Measurements from ENCODE around the gene GAREM1.

DNA sequence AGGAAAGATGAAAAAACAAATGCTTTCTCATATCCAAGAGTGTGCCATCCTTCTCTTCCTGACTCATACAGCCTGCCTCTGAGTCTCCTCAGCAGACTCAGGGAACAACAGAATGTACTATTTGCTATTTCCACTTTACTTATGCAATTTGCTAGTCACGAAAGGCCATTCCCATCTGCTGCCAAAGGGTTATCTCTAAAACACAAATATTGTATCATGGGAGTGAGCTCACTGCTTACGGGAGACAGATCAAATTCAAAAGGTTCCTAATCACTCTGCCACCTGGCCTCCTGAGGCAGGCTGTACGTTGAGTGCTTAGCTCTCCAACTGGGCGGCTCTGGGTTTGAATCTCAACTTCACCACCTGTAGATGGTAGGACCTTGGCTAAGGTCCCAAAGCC, 92.0 kb downstream of the GAREM1 start:
- no peak for TF ChIP-seq CTCF (IDR thresholded peaks at IDR 0.05 in 2 of 3, conservative IDR thresholded peaks at IDR 0.05 in 1 of 3; ENCODE audit: borderline replicate concordance in 1 of 3, insufficient read depth in 1 of 3, low read depth in 2 of 3, low read length in 2 of 3)
- no peak for TF ChIP-seq JUND (IDR thresholded peaks at IDR 0.05)
- no peak for TF ChIP-seq RAD21 (IDR thresholded peaks at IDR 0.05; ENCODE audit: low read depth)
- TF ChIP-seq MAX (IDR thresholded peaks at IDR 0.05), result no peak
- no peak for TF ChIP-seq EZH2 (IDR thresholded peaks at IDR 0.05)
- TF ChIP-seq POLR2A (IDR thresholded peaks at IDR 0.05; ENCODE audit: borderline replicate concordance, extremely low read depth, insufficient read depth, insufficient read length), result no peak
- no peak for TF ChIP-seq POLR2AphosphoS5 (IDR thresholded peaks at IDR 0.05; ENCODE audit: low read depth, low read length)
- no peak for TF ChIP-seq SIN3A (IDR thresholded peaks at IDR 0.05; ENCODE audit: low read depth)
- TF ChIP-seq REST (IDR thresholded peaks at IDR 0.05; ENCODE audit: low read depth), result no peak
- TF ChIP-seq ZNF274 (IDR thresholded peaks at IDR 0.05; ENCODE audit: low read depth, low read length), result no peak
- TF ChIP-seq SP1 (IDR thresholded peaks at IDR 0.05; ENCODE audit: low read depth), result no peak
- TF ChIP-seq EGR1 (IDR thresholded peaks at IDR 0.05; ENCODE audit: low read depth), result no peak

Measured in HCT116 (cell line).